Neural cell (in vitro differentiated cells): Measurements from ENCODE around the gene DSG4. TPM values are rescaled to one million over a fixed set of nuclear protein-coding genes. Genes with fewer than 3 reads are reported as not detected.

ENCODE experiments used
- H2AFZ ChIP-seq: fragments of 200-600, 300-800 bp; sonication (generic), shearing (Covaris generic); 2 replicates; pipeline ENCODE4 v1.6.0; 2014; ENCODE audit warnings: low read depth, mild to moderate bottlenecking, antibody characterized with exemption, low read length, moderate library complexity
- H3F3A ChIP-seq: fragments of 200-600 bp; shearing (Covaris generic); 2 replicates; pipeline ENCODE4 v1.6.1; 2016; ENCODE audit warnings: mild to moderate bottlenecking, moderate library complexity, mixed read lengths, antibody characterized with exemption, low read length; ENCODE audit not compliant: insufficient read depth, poor library complexity, severe bottlenecking
- H3K27ac ChIP-seq: fragments of 200-600, 300-800 bp; sonication (generic), shearing (Covaris generic); 2 replicates; pipeline ENCODE4 v1.5.1; 2014; ENCODE audit warnings: mild to moderate bottlenecking, low read length, moderate library complexity
- H3K27me3 ChIP-seq: fragments of 300-800, 200-600 bp; sonication (generic), shearing (Covaris generic); 2 replicates; pipeline ENCODE4 v1.6.0; 2014; ENCODE audit warnings: mild to moderate bottlenecking, low read depth, low read length, moderate library complexity; ENCODE audit not compliant: insufficient read depth
- H3K36me3 ChIP-seq: fragments of 300-800, 200-600 bp; sonication (generic), shearing (Covaris generic); 2 replicates; pipeline ENCODE4 v1.5.1; 2014; ENCODE audit warnings: mild to moderate bottlenecking, antibody characterized with exemption, low read length, moderate library complexity; ENCODE audit not compliant: insufficient read depth
- H3K4me2 ChIP-seq: fragments of 300-800, 200-600 bp; sonication (generic), shearing (Covaris generic); 2 replicates; pipeline ENCODE4 v1.6.0; 2014; ENCODE audit warnings: mild to moderate bottlenecking, low read length
- H3K4me3 ChIP-seq: fragments of 300-800, 200-600 bp; sonication (generic), shearing (Covaris generic); 2 replicates; pipeline ENCODE4 v1.5.1; 2014; ENCODE audit warnings: mild to moderate bottlenecking, low read length, moderate library complexity
- H3K79me2 ChIP-seq: fragments of 200-600 bp; shearing (Covaris generic); replicated peaks from 2 replicates; pipeline ENCODE4 v1.6.0; 2014; ENCODE audit warnings: mild to moderate bottlenecking, low read length, moderate library complexity; ENCODE audit not compliant: insufficient read depth
- H3K9ac ChIP-seq: fragments of 300-800, 200-600 bp; sonication (generic), shearing (Covaris generic); 2 replicates; pipeline ENCODE4 v1.6.1; 2016; ENCODE audit warnings: mild to moderate bottlenecking, low read length, mixed read lengths
- H3K9me2 ChIP-seq: fragments of 200-600 bp; shearing (Covaris generic); 2 replicates; pipeline ENCODE4 v1.6.1; 2016; ENCODE audit warnings: mild to moderate bottlenecking, low read length, mixed read lengths; ENCODE audit not compliant: insufficient read depth
- H3K9me3 ChIP-seq: fragments of 200-600, 300-800 bp; sonication (generic), shearing (Covaris generic); 2 replicates; pipeline ENCODE4 v1.6.1; 2016; ENCODE audit warnings: mild to moderate bottlenecking, mixed run types, low read length, moderate library complexity, mixed read lengths
- H4K20me1 ChIP-seq: fragments of 200-600 bp; shearing (Covaris generic); 2 replicates; pipeline ENCODE4 v1.6.1; 2016; ENCODE audit warnings: mild to moderate bottlenecking, mixed run types; ENCODE audit not compliant: insufficient read depth
- EP300 ChIP-seq: fragments of 450-650 bp; conservative IDR thresholded peaks from 2 replicates; pipeline ENCODE4 v1.6.1; 2014; ENCODE audit warnings: antibody characterized with exemption, mild to moderate bottlenecking, moderate library complexity; ENCODE audit not compliant: poor library complexity, severe bottlenecking
- EZH2 ChIP-seq: fragments of 200-600, 300-800 bp; shearing (Covaris generic), sonication (generic); IDR thresholded peaks from 2 replicates; pipeline ENCODE4 v1.6.1; 2014; ENCODE audit warnings: antibody characterized with exemption, low read length, borderline replicate concordance, mild to moderate bottlenecking; ENCODE audit not compliant: insufficient read depth, poor library complexity, severe bottlenecking
- MXI1 ChIP-seq: fragments of 450-650 bp; conservative IDR thresholded peaks from 2 replicates; pipeline ENCODE4 v1.6.1; 2014; ENCODE audit warnings: antibody characterized with exemption, mild to moderate bottlenecking; ENCODE audit not compliant: poor library complexity, severe bottlenecking
- POLR2AphosphoS5 ChIP-seq: IDR thresholded peaks from 2 replicates; pipeline ENCODE4 v1.6.1; 2012
- RAD21 ChIP-seq: fragments of 450-650 bp; conservative IDR thresholded peaks from 2 replicates; pipeline ENCODE4 v1.6.1; 2014; ENCODE audit warnings: antibody characterized with exemption, mild to moderate bottlenecking, moderate library complexity
- SMC3 ChIP-seq: fragments of 450-650 bp; conservative IDR thresholded peaks from 2 replicates; pipeline ENCODE4 v1.6.1; 2014; ENCODE audit warnings: antibody characterized with exemption, mild to moderate bottlenecking, moderate library complexity; ENCODE audit not compliant: poor library complexity
- TAF1 ChIP-seq: IDR thresholded peaks from 2 replicates; pipeline ENCODE4 v1.6.1; 2012; ENCODE audit warnings: low read depth
- polyA plus RNA-seq: library from polyadenylated mRNA; depleted of rRNA; stranded (reverse); fragments of >200 nt; gene quantifications from 2 replicates; pipeline ENCODE4 v1.2.3, GENCODE V29; 2014
- small RNA-seq, 3 experiments: library from RNA; depleted of rRNA; stranded (forward); fragments of <200 nt; gene quantifications; one replicate each; pipeline ENCODE3, GENCODE V24; 2012
- TF ChIP-seq, protein P1 (sequence below): fragments of 450-650 bp; IDR thresholded peaks from 2 replicates; pipeline ENCODE4 v1.5.1; 2014; ENCODE audit warnings: antibody characterized with exemption, mild to moderate bottlenecking, moderate library complexity; ENCODE audit not compliant: poor library complexity, severe bottlenecking
- TF ChIP-seq, protein P2 (sequence below): IDR thresholded peaks from 2 replicates; pipeline ENCODE4 v1.6.1; 2012; ENCODE audit warnings: borderline replicate concordance

Gene DSG4
- polyA plus RNA-seq, 1 donor from 2014 or later = not detected

DNA sequence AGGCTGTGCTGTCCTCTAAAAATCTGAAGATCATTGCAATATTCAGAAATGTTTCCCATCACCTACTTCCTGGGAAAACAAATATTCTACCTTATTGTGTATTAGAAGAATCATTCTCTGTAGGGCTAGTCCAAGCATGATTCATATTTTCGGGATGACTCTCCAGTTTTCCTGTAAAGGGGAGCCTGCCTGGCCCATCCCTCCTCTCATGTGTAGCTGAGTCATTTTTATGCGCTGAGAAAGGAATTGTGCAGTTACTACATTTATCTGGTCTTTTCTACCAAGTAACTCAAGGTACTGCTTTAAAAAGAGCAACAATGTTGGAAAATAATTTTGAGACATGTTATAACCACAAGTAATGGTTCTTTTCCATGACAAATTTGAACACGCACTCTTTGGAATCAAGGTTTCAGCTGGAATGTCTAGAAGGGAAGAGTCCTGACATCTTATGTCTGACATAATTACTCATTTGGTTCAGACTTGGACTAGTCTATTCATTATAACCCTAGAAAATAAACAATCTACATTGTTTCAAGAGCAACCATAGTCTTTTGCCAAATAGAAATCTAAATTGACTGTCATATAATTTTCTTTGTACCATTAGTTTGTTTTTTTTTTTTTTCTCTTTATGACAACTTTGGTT is 77.6 kb downstream of the DSG4 start:
- Histone ChIP-seq H3K9me3 (no peaks in the 10 kb centered on the region), H3K4me3 (no peak overlapping the region), H3K36me3 (no peaks in the 10 kb centered on the region), H3F3A (no peaks in the 10 kb centered on the region), H3K27me3 (no peaks in the 10 kb centered on the region), H3K27ac (no peak overlapping the region), H2AFZ (no peak overlapping the region), H3K9me2 (no peaks in the 10 kb centered on the region), H3K4me2 (no peak overlapping the region), H3K9ac (no peak overlapping the region), H3K79me2 (no peaks in the 10 kb centered on the region), H4K20me1 (no peaks in the 10 kb centered on the region)
- TF ChIP-seq TAF1 = no peak
- TF ChIP-seq, protein P1, sequence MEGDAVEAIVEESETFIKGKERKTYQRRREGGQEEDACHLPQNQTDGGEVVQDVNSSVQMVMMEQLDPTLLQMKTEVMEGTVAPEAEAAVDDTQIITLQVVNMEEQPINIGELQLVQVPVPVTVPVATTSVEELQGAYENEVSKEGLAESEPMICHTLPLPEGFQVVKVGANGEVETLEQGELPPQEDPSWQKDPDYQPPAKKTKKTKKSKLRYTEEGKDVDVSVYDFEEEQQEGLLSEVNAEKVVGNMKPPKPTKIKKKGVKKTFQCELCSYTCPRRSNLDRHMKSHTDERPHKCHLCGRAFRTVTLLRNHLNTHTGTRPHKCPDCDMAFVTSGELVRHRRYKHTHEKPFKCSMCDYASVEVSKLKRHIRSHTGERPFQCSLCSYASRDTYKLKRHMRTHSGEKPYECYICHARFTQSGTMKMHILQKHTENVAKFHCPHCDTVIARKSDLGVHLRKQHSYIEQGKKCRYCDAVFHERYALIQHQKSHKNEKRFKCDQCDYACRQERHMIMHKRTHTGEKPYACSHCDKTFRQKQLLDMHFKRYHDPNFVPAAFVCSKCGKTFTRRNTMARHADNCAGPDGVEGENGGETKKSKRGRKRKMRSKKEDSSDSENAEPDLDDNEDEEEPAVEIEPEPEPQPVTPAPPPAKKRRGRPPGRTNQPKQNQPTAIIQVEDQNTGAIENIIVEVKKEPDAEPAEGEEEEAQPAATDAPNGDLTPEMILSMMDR = no peak
- TF ChIP-seq POLR2AphosphoS5 = no peak
- no peak for TF ChIP-seq MXI1
- TF ChIP-seq SMC3 = no peak
- no peak for TF ChIP-seq EZH2
- TF ChIP-seq RAD21 = no peak
- no peak for TF ChIP-seq EP300
- TF ChIP-seq, protein P2, sequence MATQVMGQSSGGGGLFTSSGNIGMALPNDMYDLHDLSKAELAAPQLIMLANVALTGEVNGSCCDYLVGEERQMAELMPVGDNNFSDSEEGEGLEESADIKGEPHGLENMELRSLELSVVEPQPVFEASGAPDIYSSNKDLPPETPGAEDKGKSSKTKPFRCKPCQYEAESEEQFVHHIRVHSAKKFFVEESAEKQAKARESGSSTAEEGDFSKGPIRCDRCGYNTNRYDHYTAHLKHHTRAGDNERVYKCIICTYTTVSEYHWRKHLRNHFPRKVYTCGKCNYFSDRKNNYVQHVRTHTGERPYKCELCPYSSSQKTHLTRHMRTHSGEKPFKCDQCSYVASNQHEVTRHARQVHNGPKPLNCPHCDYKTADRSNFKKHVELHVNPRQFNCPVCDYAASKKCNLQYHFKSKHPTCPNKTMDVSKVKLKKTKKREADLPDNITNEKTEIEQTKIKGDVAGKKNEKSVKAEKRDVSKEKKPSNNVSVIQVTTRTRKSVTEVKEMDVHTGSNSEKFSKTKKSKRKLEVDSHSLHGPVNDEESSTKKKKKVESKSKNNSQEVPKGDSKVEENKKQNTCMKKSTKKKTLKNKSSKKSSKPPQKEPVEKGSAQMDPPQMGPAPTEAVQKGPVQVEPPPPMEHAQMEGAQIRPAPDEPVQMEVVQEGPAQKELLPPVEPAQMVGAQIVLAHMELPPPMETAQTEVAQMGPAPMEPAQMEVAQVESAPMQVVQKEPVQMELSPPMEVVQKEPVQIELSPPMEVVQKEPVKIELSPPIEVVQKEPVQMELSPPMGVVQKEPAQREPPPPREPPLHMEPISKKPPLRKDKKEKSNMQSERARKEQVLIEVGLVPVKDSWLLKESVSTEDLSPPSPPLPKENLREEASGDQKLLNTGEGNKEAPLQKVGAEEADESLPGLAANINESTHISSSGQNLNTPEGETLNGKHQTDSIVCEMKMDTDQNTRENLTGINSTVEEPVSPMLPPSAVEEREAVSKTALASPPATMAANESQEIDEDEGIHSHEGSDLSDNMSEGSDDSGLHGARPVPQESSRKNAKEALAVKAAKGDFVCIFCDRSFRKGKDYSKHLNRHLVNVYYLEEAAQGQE = no peak

Small RNAs within 50 kb of the gene (small RNA-seq; reads per million reads assigned to genes)
- gene RF00019 (0 to 1.2 (median 0) reads per million in 3 experiments), gene RNU6-167P (0 reads per million in 3 experiments)

Other genes starting within 250 kb of the DSG4 start
- not detected in 2 replicates for gene DSC1, start 213.9 kb upstream of the DSG4 start, polyA plus RNA-seq
- not detected in 2 replicates for gene DSG1, start 58.6 kb upstream of the DSG4 start, polyA plus RNA-seq
- gene DSG3, start 71.0 kb downstream of the DSG4 start, polyA plus RNA-seq = not detected in 2 replicates
- gene DSG2, start 121.4 kb downstream of the DSG4 start, polyA plus RNA-seq = 0.94 and 1.1 TPM in 2 replicates
- not detected in 2 replicates for gene TTR, start 215.1 kb downstream of the DSG4 start, polyA plus RNA-seq